Esophagus (tissue), 2 donors: ENCODE results near the gene BTBD16. TPM values are rescaled to one million over a fixed set of nuclear protein-coding genes. Genes with fewer than 3 reads are reported as not detected.

Experiments
- H3K27ac ChIP-seq, 2 donors: one replicate each; pipeline ENCODE4 v1.5.1; 2013; ENCODE audit warnings: low read depth in 2 of 2, mild to moderate bottlenecking in 2 of 2, inconsistent platforms in 1 of 2, low read length in 1 of 2, moderate library complexity in 1 of 2
- H3K27me3 ChIP-seq, 2 donors: one replicate each; pipeline ENCODE4 v1.6.1; 2013; ENCODE audit warnings: low read length in 2 of 2, control low read depth in 1 of 2, mild to moderate bottlenecking in 1 of 2; ENCODE audit not compliant: insufficient read depth in 2 of 2, control insufficient read depth in 1 of 2
- H3K36me3 ChIP-seq, 2 donors: one replicate each; pipeline ENCODE4 v1.6.1; 2013; ENCODE audit warnings: low read length in 1 of 2; ENCODE audit not compliant: control insufficient read depth in 2 of 2, insufficient read depth in 2 of 2
- H3K4me1 ChIP-seq, 2 donors: one replicate each; pipeline ENCODE4 v1.6.1; 2013; ENCODE audit warnings: low read length in 1 of 2; ENCODE audit not compliant: control insufficient read depth in 2 of 2, insufficient read depth in 2 of 2
- H3K4me3 ChIP-seq, 2 donors: one replicate each; pipeline ENCODE4 v1.5.1; 2013; ENCODE audit warnings: low read length in 2 of 2, mild to moderate bottlenecking in 2 of 2, low read depth in 1 of 2, moderate library complexity in 1 of 2
- H3K9me3 ChIP-seq, 2 donors: one replicate each; pipeline ENCODE4 v1.6.1; 2013; ENCODE audit warnings: mild to moderate bottlenecking in 2 of 2, low read depth in 1 of 2, low read length in 1 of 2, moderate library complexity in 1 of 2; ENCODE audit not compliant: control insufficient read depth in 2 of 2, insufficient read depth in 1 of 2
- WGBS, 2 donors: extraction: QIAGEN DNeasy Blood & Tissue Kit; methylation state at CpG; one replicate each; pipeline ENCODE4 v1.1.7; 2013; 5-methylcytosine and 5-hydroxymethylcytosine counted together
- polyA plus RNA-seq, 2 donors: library from polyadenylated mRNA; stranded (reverse); fragments of 200-250 nt; gene quantifications; one replicate each; pipeline ENCODE4 v1.2.3, GENCODE V29; 2013
- donor health status: healthy with polysubstance abuse.
- donor health status: Bipolar disorder and iron deficiency.

The BTBD16 gene
- polyA plus RNA-seq, 2 donors, result 0.04 to 0.20 TPM

GRCh38 chr10:122323941-122324675 lies 53.0 kb downstream of the BTBD16 start:
- Histone ChIP-seq H3K27ac (peak overlapping the region; percentile 86 to 90), H3K27me3 (no peaks in the 10 kb centered on the region), H3K9me3 (no peaks in the 10 kb centered on the region), H3K4me1 (no peaks in the 10 kb centered on the region), H3K36me3 (no peaks in the 10 kb centered on the region), H3K4me3 (no peak overlapping the region)
- 78 to 79% methylated on average over 5 of the region's 5 CpGs for WGBS, 2 donors

GRCh38 chr10:122325235-122325634 lies 54.1 kb downstream of the BTBD16 start:
- no peaks in the 10 kb centered on the region for H3K9me3 ChIP-seq
- no peak overlapping the region for H3K27ac ChIP-seq
- no peaks in the 10 kb centered on the region for H3K36me3 ChIP-seq
- no peaks in the 10 kb centered on the region for H3K4me1 ChIP-seq
- no peak overlapping the region for H3K4me3 ChIP-seq
- WGBS, 2 donors, result 88 to 94% methylated on average over 2 of the region's 2 CpGs
- H3K27me3 ChIP-seq, result no peaks in the 10 kb centered on the region

DNA sequence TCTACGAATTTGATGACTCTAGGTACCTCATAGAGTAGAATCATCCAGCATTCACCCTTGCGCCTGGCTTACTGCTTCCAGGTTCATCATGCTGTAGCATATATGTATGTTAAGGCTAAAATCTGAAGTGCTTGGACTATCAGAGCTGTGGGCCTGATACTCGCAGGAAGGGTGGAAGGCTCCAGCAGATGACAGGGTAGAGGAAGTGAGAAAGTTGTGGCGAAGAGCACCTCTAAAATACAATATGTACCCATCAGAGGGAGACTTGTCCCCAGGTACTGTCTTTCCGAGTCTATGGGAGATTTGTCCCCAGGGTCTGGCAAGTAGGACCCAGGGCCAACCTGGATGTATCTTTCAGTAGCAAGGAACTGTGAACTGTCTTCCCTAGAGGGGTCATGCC lies 55.3 kb downstream of the BTBD16 start:
- Histone ChIP-seq H3K4me1 (no peaks in the 10 kb centered on the region), H3K27me3 (no peaks in the 10 kb centered on the region), H3K9me3 (no peaks in the 10 kb centered on the region), H3K36me3 (no peaks in the 10 kb centered on the region), H3K27ac (no peak overlapping the region), H3K4me3 (no peak overlapping the region)
- 88 to 94% methylated on average over 5 of the region's 5 CpGs for WGBS, 2 donors

DNA sequence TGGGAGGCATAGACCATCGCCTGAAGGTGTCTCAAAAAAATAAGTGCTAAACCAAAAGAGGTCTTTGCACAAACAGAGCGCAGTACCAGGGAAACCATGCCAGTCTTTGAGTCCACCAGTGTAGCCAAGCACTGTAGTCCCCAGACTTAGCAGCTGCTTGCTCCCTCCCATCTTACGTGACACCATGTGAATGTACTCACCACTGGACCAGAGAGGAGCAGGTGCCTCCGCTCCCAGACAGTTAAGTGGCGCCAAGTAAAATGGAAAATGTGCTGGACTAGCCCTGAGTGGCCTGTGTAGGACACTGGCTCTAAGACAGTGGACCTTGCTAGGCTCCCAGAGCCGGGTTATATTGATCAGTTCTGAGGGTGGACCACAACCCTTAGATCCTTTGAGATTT lies 55.7 kb downstream of the BTBD16 start:
- H3K4me3 ChIP-seq, result no peak overlapping the region
- no peak overlapping the region for H3K27ac ChIP-seq
- 81 to 87% methylated on average over 6 of the region's 6 CpGs for WGBS, 2 donors
- no peaks in the 10 kb centered on the region for H3K36me3 ChIP-seq
- no peaks in the 10 kb centered on the region for H3K4me1 ChIP-seq
- no peaks in the 10 kb centered on the region for H3K9me3 ChIP-seq
- no peaks in the 10 kb centered on the region for H3K27me3 ChIP-seq

DNA sequence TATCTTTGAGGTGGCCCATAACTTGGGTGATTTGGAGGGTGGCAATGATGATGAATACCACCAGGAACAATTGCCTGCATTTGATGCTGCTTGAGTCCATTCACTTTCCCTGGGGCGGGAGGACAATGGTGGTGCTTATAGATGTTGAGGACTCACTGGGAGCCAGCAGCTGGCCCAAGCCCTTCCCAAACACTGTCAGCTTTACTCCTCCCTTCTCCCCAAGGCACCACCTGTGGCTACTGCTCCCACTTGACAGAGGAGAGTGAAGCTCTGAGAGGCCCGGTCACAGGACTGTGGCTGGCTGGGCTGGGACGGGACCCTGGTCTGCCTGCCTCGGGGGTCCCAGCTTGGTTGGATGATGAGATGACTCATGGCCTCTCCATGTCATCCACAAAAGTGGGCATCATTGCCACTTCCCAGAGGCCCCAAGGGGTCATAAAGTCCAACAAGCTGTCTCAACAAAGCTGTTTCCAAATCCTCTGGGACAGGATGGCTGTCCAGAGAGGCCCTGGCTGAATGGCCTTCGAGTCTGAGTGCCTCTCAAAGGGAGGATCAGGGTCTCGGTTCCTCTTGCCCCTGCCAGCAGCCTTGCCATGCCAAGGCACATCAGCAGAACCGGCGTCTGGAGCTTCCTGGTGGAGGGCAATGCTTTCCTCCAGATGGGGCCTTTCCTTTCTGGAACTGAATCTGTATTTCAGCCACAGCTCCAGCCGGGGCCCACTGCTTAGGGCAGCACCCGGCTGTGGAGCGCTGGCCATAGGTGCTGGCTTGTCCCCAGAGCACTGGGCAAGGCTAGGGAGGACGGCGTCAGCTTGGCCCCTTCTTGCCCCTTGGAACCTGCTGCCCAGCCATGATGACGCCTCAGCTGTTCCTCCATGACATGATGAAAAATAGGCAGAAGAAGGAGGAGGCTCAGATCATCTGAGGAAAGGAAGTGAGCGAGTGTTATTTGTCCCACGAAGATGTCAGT lies 56.4 kb downstream of the BTBD16 start:
- Histone ChIP-seq H3K27me3 (no peaks in the 10 kb centered on the region), H3K36me3 (no peaks in the 10 kb centered on the region), H3K9me3 (no peaks in the 10 kb centered on the region), H3K4me3 (no peak overlapping the region), H3K4me1 (no peaks in the 10 kb centered on the region), H3K27ac (no peak overlapping the region)
- 87 to 92% methylated on average over 16 of the region's 16 CpGs for WGBS, 2 donors

DNA sequence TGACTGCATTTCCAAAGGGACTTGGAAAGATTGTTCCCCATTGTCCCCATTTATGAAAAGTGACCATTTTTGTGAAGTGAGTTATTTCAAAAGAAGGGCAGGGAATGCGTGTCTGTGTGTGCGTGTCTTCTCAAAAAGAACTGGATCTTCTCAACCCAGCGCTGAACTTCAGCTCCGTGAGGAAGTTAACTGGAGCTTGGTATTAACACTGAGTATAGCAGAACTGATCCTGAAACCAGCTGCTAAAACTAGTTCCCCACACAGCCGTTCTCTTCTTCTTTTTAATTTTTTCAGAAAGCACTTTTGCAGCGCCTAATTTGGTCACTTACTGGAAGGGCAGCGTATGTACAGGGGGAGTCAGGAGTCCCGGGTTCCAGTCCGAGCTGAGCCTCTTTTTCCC lies 57.6 kb downstream of the BTBD16 start:
- H3K4me1 ChIP-seq, result no peaks in the 10 kb centered on the region
- no peak overlapping the region for H3K4me3 ChIP-seq
- no peaks in the 10 kb centered on the region for H3K27me3 ChIP-seq
- no peak overlapping the region for H3K27ac ChIP-seq
- no peaks in the 10 kb centered on the region for H3K36me3 ChIP-seq
- no peaks in the 10 kb centered on the region for H3K9me3 ChIP-seq
- WGBS, 2 donors, result 69 to 79% methylated on average over 9 of the region's 9 CpGs

DNA sequence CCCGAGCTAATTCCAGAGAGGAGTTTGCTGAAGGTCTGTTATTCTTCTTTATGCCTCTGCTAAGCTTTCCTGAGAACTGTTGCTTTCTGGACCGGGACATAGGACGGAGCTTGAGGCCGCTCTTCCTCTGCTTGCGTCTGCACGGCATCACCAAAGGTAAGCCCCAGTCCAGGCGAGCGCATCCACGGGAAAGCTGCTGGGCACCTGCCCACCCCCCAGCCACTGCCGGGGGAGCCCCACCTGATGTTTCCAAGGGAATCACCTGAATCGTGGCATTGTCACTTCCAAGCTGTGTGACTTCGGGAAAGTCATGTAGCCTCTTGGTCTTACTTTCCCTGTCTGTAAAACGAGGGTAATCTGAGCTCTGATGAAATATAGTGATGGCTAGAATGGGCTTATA lies 58.3 kb downstream of the BTBD16 start:
- WGBS, 2 donors, result 82 to 85% methylated on average over 13 of the region's 13 CpGs
- Histone ChIP-seq H3K9me3 (no peaks in the 10 kb centered on the region), H3K4me1 (no peaks in the 10 kb centered on the region), H3K27me3 (no peaks in the 10 kb centered on the region), H3K36me3 (no peaks in the 10 kb centered on the region), H3K27ac (no peak overlapping the region), H3K4me3 (no peak overlapping the region)

DNA sequence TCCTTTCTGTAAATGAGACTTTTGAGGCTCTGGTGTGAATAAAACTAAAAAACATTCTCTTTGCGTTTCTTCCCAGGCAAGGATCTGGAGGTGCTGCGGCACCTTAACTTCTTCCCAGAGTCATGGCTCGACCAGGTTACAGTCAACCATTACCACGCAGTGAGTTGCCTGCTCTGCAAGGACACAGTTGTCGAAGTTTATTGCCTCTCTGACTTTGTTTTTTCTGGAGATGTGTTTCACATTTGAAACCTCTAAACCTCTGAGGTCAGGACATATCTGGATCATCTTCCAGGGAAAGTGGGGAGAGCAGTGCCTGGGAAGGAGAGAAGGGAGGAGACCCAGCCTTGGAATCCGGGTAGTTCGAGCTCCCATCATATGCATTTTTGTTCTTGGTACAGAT lies 60.0 kb downstream of the BTBD16 start:
- H3K9me3 ChIP-seq, result no peaks in the 10 kb centered on the region
- WGBS, 2 donors, result 68 to 90% methylated on average over 7 of the region's 7 CpGs

GRCh38 chr10:122331615-122332446 lies 60.7 kb downstream of the BTBD16 start:
- H3K9me3 ChIP-seq, result no peaks in the 10 kb centered on the region
- H3K27ac ChIP-seq, result no peak overlapping the region
- no peak overlapping the region for H3K4me3 ChIP-seq
- no peaks in the 10 kb centered on the region for H3K27me3 ChIP-seq
- H3K36me3 ChIP-seq, result no peaks in the 10 kb centered on the region
- peaks cover under 1 to 2% of the 10 kb centered on the region in 2 donors for H3K4me1 ChIP-seq
- 62 to 81% methylated on average over 16 of the region's 16 CpGs for WGBS, 2 donors

More for the DNA sequence above, 60.0 kb downstream of the BTBD16 start:
- H3K27me3 ChIP-seq, result no peaks in the 10 kb centered on the region
- H3K4me1 ChIP-seq, result no peaks in the 10 kb centered on the region
- no peaks in the 10 kb centered on the region for H3K36me3 ChIP-seq
- no peak overlapping the region for H3K4me3 ChIP-seq
- no peak overlapping the region for H3K27ac ChIP-seq
